DND-41 (cell line): Measurements from ENCODE around the gene PLPP7.
A peak's percentile ranks its signal among the peaks of the same experiment; 100 is the strongest.
"Not testable (repeated sequence)": the region's sequence is repeated elsewhere in the genome, so short reads cannot be mapped to it uniquely, and the experiment has no call there.

Experiments used
- ATAC-seq: fragments of 200-7000 bp; cut with Tn5 transposase; 3 replicates; pipeline ENCODE4 v1.9.1; 2021; ENCODE audit warnings: low read depth; ENCODE audit not compliant: insufficient read depth
- DNase-seq: peaks from one replicate; pipeline ENCODE4 v3.0.0-alpha.2; 2020
- H2AFZ ChIP-seq: 2 replicates; pipeline ENCODE4 v1.6.0; 2012; ENCODE audit warnings: low read depth, low read length
- H3K27ac ChIP-seq: 2 replicates; pipeline ENCODE4 v1.5.1; 2012; ENCODE audit warnings: low read length, inconsistent platforms
- H3K27me3 ChIP-seq: fragments of 200-600 bp; sonication (generic); 2 replicates; pipeline ENCODE4 v1.6.0; 2012; ENCODE audit warnings: low read length, mild to moderate bottlenecking, inconsistent platforms; ENCODE audit not compliant: insufficient read depth, poor library complexity
- H3K36me3 ChIP-seq: 2 replicates; pipeline ENCODE4 v1.5.1; 2012; ENCODE audit warnings: low read length, inconsistent platforms; ENCODE audit not compliant: insufficient read depth
- H3K4me1 ChIP-seq: 2 replicates; pipeline ENCODE4 v1.5.1; 2012; ENCODE audit warnings: mild to moderate bottlenecking, low read length; ENCODE audit not compliant: insufficient read depth
- H3K4me2 ChIP-seq: 2 replicates; pipeline ENCODE4 v1.6.0; 2012; ENCODE audit warnings: mild to moderate bottlenecking, moderate library complexity, low read length, inconsistent platforms; ENCODE audit not compliant: insufficient read depth
- H3K4me3 ChIP-seq, 2 experiments: fragments of 200-600 bp in 1 of 2; shearing (Covaris generic) in 1 of 2; 2 replicates each; pipeline ENCODE4 v1.5.1; 2012 to 2016; ENCODE audit warnings: inconsistent platforms in 2 of 2, low read length in 2 of 2, mild to moderate bottlenecking in 2 of 2, low read depth in 1 of 2, moderate library complexity in 1 of 2
- H3K79me2 ChIP-seq: 2 replicates; pipeline ENCODE4 v1.6.0; 2012; ENCODE audit warnings: low read length, inconsistent platforms; ENCODE audit not compliant: insufficient read depth
- H3K9ac ChIP-seq: 2 replicates; pipeline ENCODE4 v1.6.0; 2012; ENCODE audit warnings: low read depth, mild to moderate bottlenecking, inconsistent platforms, low read length, moderate library complexity
- H3K9me3 ChIP-seq: 2 replicates; pipeline ENCODE4 v1.5.1; 2012; ENCODE audit warnings: low read length, moderate library complexity, mild to moderate bottlenecking, inconsistent platforms; ENCODE audit not compliant: insufficient read depth, severe bottlenecking
- H4K20me1 ChIP-seq: 2 replicates; pipeline ENCODE4 v1.6.0; 2012; ENCODE audit warnings: low read length; ENCODE audit not compliant: insufficient read depth
- EZH2 ChIP-seq: IDR thresholded peaks from 3 replicates; pipeline ENCODE4 v1.6.1; 2012; ENCODE audit warnings: borderline replicate concordance, low read depth, mild to moderate bottlenecking, moderate library complexity, low read length, inconsistent platforms; ENCODE audit not compliant: severe bottlenecking
- TF ChIP-seq, protein P1 (sequence below): IDR thresholded peaks from 2 replicates; pipeline ENCODE4 v1.5.1; 2012; ENCODE audit warnings: borderline replicate concordance, low read length, moderate library complexity, mild to moderate bottlenecking; ENCODE audit not compliant: poor library complexity, severe bottlenecking; ENCODE audit errors: extremely low read depth

The PLPP7 gene

DNA sequence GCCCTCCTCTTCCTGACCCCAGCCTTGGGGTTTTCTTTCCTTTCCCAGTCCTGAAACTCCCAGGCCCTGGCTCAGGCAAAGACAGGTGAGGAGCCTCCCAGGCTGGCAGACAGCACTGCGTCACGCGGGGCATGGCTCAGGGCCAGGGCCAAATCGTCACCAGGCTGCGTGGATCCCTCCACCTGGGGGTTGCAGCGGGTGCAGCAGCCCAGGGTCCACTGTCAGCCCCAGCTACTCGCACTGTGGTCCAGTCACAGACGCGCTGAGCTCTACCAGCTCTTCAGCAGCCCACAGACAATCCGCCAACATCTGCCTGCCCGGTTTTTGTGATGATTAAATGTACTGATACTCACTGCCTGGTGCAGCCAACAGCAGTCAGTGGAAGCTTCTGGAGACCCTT lies 25.3 kb upstream of the PLPP7 start:
- peaks cover 67% of the 10 kb centered on the region for H3K36me3 ChIP-seq
- no peak overlapping the region for H2AFZ ChIP-seq
- TF ChIP-seq, protein P1, sequence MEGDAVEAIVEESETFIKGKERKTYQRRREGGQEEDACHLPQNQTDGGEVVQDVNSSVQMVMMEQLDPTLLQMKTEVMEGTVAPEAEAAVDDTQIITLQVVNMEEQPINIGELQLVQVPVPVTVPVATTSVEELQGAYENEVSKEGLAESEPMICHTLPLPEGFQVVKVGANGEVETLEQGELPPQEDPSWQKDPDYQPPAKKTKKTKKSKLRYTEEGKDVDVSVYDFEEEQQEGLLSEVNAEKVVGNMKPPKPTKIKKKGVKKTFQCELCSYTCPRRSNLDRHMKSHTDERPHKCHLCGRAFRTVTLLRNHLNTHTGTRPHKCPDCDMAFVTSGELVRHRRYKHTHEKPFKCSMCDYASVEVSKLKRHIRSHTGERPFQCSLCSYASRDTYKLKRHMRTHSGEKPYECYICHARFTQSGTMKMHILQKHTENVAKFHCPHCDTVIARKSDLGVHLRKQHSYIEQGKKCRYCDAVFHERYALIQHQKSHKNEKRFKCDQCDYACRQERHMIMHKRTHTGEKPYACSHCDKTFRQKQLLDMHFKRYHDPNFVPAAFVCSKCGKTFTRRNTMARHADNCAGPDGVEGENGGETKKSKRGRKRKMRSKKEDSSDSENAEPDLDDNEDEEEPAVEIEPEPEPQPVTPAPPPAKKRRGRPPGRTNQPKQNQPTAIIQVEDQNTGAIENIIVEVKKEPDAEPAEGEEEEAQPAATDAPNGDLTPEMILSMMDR, result no peak
- TF ChIP-seq EZH2, result no peak
- no peak overlapping the region for H3K4me2 ChIP-seq
- peaks cover 30% of the 10 kb centered on the region for H3K4me1 ChIP-seq
- no peaks in the 10 kb centered on the region for H3K9me3 ChIP-seq
- H3K9ac ChIP-seq, result no peak overlapping the region
- H4K20me1 ChIP-seq, result peaks cover 35% of the 10 kb centered on the region
- DNase-seq (no peak), ATAC-seq (no peak)
- H3K4me3 ChIP-seq, result no peak overlapping the region
- H3K27ac ChIP-seq, result peak overlapping the region; percentile 57; the same call in 1 of the 2 replicates
- H3K79me2 ChIP-seq, result peaks cover 84% of the 10 kb centered on the region
- H3K27me3 ChIP-seq, result no peaks in the 10 kb centered on the region

DNA sequence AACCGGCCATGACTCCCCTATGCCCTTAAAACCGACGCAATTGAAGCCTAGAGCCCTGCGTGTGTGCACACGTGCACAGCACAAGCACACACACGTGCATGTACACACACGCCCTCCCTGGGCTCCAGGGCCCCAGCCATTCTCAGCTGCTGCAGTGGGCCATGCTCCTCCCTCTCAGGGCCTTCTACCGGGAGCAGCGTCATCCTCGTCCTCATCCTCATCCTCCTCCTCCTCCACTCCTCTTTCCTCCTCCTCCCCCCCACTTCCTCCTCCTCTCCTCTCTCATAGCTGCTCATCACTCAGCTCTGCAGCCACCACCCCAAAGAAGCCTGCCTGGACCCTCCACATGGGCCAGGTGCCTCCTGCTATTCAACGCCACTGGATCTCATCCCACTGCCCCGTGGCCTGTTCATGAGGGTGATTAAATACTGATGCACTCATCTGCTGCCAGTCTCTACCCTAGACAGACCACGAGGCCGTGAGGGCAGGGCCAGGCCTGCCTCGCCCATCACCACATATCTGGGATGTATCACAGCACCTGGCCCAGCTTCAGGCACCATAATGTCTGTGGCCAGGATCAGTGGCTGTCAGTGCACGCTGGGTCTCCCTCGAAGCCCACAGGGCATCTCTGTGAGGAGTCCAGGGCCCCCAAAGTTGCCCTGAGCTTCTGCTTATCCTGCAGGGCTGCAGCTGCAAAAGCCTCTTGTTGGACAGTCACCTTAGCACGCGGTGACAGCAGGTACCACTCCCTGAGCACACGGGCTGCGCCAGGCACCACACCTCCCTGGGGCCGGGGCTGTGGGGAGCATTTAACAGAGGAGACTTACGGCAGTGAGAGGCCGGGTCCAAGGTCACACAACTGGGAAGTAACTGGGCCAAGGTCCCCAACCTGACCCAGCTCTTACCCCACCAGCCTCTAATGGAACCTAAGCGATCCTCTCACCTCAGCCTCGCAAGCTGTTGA lies 23.0 kb upstream of the PLPP7 start:
- TF ChIP-seq, protein P1, result no peak
- no peak for TF ChIP-seq EZH2
- Histone ChIP-seq H3K9ac (peak overlapping the region; percentile 17; the same call in 1 of the 2 replicates), H2AFZ (no peak overlapping the region), H3K27ac (peak overlapping the region; percentile 56), H3K9me3 (no peaks in the 10 kb centered on the region), H3K36me3 (peaks cover 49% of the 10 kb centered on the region), H3K27me3 (no peaks in the 10 kb centered on the region), H3K4me3 (no peak overlapping the region; a peak in 1 of 4 replicates), H3K4me1 (peaks cover 54% of the 10 kb centered on the region), H3K4me2 (peak overlapping the region; percentile 33; the same call in 1 of the 2 replicates), H3K79me2 (peaks cover 96% of the 10 kb centered on the region), H4K20me1 (peaks cover 32% of the 10 kb centered on the region)
- peak; percentile 18; the same call in 2 of the 3 replicates for ATAC-seq
- peak; percentile 57 for DNase-seq

DNA sequence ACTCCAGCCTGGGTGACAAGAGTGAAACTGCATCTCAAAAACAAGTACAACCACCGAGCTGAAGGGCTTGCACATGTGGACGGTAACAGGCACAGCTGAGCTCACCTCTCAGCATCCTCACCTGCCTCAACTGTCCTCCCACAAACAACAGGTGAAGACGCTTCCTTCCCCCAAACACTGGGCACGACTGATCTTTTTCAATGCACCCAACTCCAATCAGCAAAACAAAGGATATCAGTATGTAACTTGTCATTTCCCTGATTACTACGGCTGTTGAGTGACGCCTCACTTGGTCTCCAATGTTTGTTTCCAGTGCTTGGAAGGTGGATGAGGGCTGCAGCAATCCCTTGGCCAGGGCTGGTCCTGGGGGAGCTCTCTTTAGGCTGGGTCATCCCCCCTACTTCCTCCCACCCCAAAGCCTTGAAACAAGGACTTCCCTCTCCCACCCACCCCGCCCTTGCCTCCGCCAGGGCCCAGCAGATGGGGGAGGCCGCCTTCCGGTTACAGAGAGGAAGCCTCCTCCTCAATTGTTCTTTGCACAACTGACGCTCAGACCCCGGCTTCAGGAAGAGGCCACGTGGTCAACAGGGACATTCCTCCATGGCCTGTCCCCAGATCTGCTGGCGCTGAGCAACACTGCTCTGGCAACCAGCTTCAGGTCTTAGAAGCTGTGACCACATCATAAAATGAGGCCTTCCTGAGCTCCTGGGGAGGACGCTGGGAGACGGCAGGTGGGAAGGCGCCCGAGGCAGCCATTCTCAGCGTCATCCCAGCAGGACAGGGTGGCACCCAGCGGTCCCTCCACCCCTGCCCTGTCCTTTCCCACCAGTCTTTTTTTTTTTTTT lies 19.1 kb upstream of the PLPP7 start:
- Histone ChIP-seq H3K27me3 (no peaks in the 10 kb centered on the region), H3K9ac (peak overlapping the region; percentile 80), H3K9me3 (no peaks in the 10 kb centered on the region), H2AFZ (peak overlapping the region; percentile 49; the same call in 1 of the 2 replicates), H3K36me3 (peaks cover 52% of the 10 kb centered on the region), H4K20me1 (peaks cover 25% of the 10 kb centered on the region), H3K4me2 (peak overlapping the region; percentile 86), H3K4me1 (peaks cover 82% of the 10 kb centered on the region), H3K79me2 (peaks cover 98% of the 10 kb centered on the region), H3K27ac (peak overlapping the region; percentile 94), H3K4me3 (peak overlapping the region in 1 of 2 experiments; percentile 54; a peak in 2 of 4 replicates)
- TF ChIP-seq, protein P1, result no peak
- no peak for TF ChIP-seq EZH2
- peak; percentile 79 for DNase-seq
- ATAC-seq, result peak; percentile 51

DNA sequence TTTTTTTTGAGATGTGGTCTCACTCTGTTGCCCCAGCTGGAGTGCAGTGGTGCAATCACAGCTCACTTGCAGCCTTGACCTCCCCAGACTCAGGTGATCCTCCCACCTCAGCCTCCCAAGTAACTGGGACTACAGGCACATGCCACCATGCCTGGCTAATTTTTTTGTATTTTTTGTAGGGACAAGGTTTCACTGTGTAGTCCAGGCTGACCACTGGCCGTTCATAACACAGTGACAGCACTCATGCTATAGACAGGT lies 18.6 kb upstream of the PLPP7 start:
- Histone ChIP-seq H3K9ac (peak overlapping the region; percentile 80), H4K20me1 (peaks cover 20% of the 10 kb centered on the region), H3K4me3 (peak overlapping the region in 1 of 2 experiments; percentile 54; a peak in 2 of 4 replicates), H3K4me1 (peaks cover 79% of the 10 kb centered on the region), H3K27ac (peak overlapping the region; percentile 94), H3K79me2 (peaks cover 98% of the 10 kb centered on the region), H3K36me3 (peaks cover 52% of the 10 kb centered on the region), H3K4me2 (peak overlapping the region; percentile 86)
- not testable (repeated sequence) for H3K27me3 ChIP-seq, ATAC-seq, DNase-seq, H2AFZ ChIP-seq, H3K9me3 ChIP-seq
